GM18520 (cell line): Measurements from ENCODE around the gene NUP50.
A peak's percentile ranks its signal among the peaks of the same experiment; 100 is the strongest.

Source experiments
- ATAC-seq: cut with Tn5 transposase; IDR thresholded peaks from one replicate; pipeline ENCODE4 v1.9.1; 2021; ENCODE audit not compliant: unreplicated experiment

The NUP50 gene

GRCh38 chr22:45163451-45164269 is at the start of gene NUP50:
NUP50 (plus strand) TSS chr22:45163925; CDS start chr22:45168178, 4,253 bp downstream.
- peak; percentile 73 for ATAC-seq

DNA sequence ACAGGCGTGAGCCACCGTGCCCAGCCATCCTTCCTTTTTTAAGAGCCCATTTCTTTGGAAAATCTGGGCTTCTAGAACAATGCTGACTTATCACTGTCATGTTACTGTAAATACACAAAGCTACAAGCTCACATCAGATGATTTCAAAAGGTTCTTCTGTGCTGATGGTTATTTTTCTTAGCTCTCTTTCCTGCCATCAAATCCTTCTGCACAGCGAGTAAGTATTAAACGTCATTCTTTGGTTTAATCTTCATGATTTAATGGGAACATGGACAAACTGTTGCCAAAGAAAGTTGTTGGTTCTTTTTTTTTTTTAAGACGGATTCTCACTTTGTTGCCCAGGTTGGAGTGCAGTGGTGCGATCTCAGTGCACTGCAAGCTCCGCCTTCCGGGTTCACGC is 43.3 kb upstream of the NUP50 start:
- ATAC-seq, result no peak

GRCh38 chr22:45120931-45121330 is 42.8 kb upstream of the NUP50 start:
- ATAC-seq, result no peak

GRCh38 chr22:45124176-45124847 is 39.4 kb upstream of the NUP50 start:
- ATAC-seq, result no peak

GRCh38 chr22:45125188-45125587 is 38.5 kb upstream of the NUP50 start:
- ATAC-seq, result no peak

GRCh38 chr22:45127866-45128265 is 35.9 kb upstream of the NUP50 start:
- ATAC-seq, result no peak

- no peak for ATAC-seq
Observed at GRCh38 chr22:45129703-45130524, 33.8 kb upstream of the NUP50 start.

GRCh38 chr22:45130891-45131290 is 32.8 kb upstream of the NUP50 start:
- no peak for ATAC-seq

DNA sequence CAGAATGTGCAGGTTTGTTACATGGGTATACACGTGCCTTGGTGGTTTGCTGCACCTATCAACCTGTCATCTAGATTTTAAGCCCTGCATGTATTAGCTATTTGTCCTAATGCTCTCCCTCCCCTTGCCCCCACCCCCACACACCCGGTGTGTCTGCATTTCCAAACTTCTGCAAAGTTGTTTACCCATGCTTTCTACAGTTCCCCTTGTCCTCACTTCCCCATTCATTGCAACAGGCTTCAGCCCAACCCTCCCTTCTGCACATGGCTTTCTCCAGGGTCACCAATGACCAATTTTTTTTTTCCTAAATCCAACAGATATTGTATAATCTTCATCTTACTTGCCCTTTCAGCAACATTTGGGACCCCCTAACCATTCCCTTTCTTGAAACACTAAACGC is 32.0 kb upstream of the NUP50 start:
- ATAC-seq, result no peak

- ATAC-seq, result no peak
Observed at GRCh38 chr22:45134313-45134712, 29.4 kb upstream of the NUP50 start.

DNA sequence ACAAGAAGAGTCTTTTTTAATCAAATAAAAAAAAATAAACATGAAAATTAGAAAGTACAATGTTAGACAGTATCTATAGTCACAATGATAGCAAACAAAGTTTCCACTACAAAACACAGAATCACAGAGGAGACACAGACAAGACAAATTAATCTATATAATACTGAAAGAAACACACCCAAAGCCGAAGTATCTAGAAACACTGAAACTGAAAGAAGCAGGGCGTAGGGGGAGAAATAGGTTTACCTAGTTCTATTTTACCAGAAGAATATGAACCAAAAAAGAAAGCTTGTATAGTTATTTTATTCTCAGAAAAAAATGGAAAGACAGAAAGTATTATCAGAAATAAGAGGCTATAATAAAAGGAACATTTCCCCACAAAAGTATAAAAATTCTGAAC is 27.1 kb upstream of the NUP50 start:
- ATAC-seq, result no peak

- no peak for ATAC-seq
Observed at GRCh38 chr22:45139693-45140092, 24.0 kb upstream of the NUP50 start.

- no peak for ATAC-seq
Observed at GRCh38 chr22:45142376-45142775, 21.3 kb upstream of the NUP50 start.

DNA sequence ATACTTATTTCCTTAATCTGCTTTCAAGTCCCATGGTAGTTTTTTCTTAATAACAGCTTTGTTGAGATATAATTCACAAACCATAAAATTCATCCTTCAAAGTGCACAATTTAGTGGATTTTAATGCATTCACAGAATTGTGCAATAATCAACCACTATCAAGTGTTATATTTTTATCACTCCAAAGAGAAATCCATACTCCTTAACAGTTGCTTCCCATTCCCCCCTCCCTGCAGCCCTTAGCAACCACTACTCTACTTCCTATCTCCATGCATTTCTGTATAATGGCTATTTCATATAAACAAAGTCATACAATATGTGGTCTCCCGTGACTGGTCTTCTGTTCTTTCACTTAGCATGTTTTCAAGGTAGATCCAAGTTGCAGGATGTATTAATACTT is 18.8 kb upstream of the NUP50 start:
- ATAC-seq, result no peak

DNA sequence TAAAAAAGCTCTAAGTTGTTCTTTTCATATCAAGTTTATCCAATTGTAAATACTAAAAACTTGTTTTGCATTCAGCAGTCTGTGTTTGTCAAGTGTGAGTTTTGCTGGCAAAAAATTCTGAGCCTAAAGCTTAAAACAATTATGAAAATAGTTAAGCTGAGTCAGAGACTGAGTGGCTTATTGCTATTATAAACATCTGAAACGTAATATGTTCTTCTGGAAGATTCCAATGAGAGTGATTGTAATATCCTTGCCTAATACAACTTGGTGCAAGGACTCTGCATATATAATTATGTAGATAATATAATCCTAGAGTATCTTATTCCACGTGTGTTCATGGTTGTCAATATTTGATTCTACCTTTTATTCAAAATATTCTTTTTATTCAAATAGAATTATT is 14.1 kb upstream of the NUP50 start:
- ATAC-seq, result no peak

- ATAC-seq, result no peak
Observed at GRCh38 chr22:45150139-45150538, 13.6 kb upstream of the NUP50 start.

DNA sequence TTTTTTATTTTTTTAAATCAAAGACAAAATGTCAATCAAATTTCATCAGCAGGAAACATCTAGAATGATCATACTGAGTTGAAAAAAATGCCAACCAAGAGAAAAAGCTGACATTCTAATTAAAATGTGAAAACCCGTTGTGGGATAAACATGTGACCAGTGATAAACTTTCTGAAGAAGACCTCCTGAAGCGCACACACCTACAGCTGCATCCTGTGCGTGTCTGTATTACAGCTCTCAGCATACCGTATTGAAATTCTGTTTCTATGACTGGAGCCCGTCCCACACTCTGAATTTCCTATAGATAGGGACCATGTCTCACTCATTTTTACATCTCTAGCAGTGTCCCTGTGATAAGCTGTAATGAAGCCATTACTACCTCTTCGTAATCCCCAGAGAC is 12.2 kb upstream of the NUP50 start:
- ATAC-seq, result no peak

DNA sequence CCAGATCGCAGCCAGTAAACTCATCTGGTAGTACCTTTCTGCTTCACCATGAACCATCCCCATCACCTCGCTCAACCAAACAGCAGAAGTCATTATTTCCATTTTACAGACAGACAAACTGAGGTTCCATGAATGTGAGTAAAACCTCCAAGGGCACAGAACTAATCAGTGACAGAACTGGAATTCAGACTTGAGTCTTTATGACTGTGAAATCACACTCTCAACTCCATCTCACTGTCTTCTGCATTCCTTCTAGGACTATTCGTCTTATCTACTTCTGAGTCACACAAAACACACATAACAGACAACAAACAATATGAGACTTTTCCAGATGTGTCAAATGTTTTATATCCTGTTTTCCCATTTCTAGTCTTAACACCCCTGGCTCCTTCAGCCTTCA is 9.3 kb upstream of the NUP50 start:
- no peak for ATAC-seq

- ATAC-seq, result no peak
Observed at GRCh38 chr22:45155050-45155840, 8.5 kb upstream of the NUP50 start.

- no peak for ATAC-seq
Observed at GRCh38 chr22:45157907-45158306, 5.8 kb upstream of the NUP50 start.
